H1 (cell line): Measurements from ENCODE around the gene MAN2A1. TPM values are rescaled to one million over a fixed set of nuclear protein-coding genes. Genes with fewer than 3 reads are reported as not detected.

Source experiments
- CTCF ChIA-PET: fragments of 300-600 bp; sonication (Branson Sonifier 250); formaldehyde crosslinking; loops from one replicate; lab custom pipeline; 2021; ENCODE audit not compliant: partially characterized antibody; lab: Charles Lee
- POLR2A ChIA-PET: fragments of 300-600 bp; sonication (Branson Sonifier 250); formaldehyde crosslinking; loops from one replicate; lab custom pipeline; 2021; ENCODE audit warnings: inconsistent platforms; ENCODE audit not compliant: partially characterized antibody; lab: Charles Lee
- DNase-seq, 2 experiments: peaks; one replicate each; pipeline versions ENCODE4 v3.0.0 to v3.0.0-alpha.2; 2010 to 2022; ENCODE audit warnings: low spot score in 2 of 2, low read depth in 1 of 2, mixed read lengths in 1 of 2
- FAIRE-seq: peaks from 2 replicates; lab custom pipeline; 2011; peaks lifted over from hg19 to GRCh38; lab: Jason Lieb, UNC
- H2AFZ ChIP-seq: 2 replicates; pipeline ENCODE4 v1.8.1; 2012; ENCODE audit warnings: low read length, inconsistent platforms
- H2AK5ac ChIP-seq: 2 replicates; pipeline ENCODE4 v1.6.1; 2013; ENCODE audit warnings: low read depth, low read length
- H2BK120ac ChIP-seq: replicated peaks from 2 replicates; pipeline ENCODE3; 2013; ENCODE audit warnings: low read depth, low read length, inconsistent platforms
- H2BK12ac ChIP-seq: 2 replicates; pipeline ENCODE4 v1.6.1; 2013; ENCODE audit warnings: low read depth, low read length
- H2BK15ac ChIP-seq: 2 replicates; pipeline ENCODE4 v1.6.1; 2013; ENCODE audit warnings: low read length
- H2BK20ac ChIP-seq: 2 replicates; pipeline ENCODE4 v1.6.1; 2013; ENCODE audit warnings: low read length
- H2BK5ac ChIP-seq: 2 replicates; pipeline ENCODE4 v1.6.1; 2013; ENCODE audit warnings: low read depth, low read length
- H3K14ac ChIP-seq: 2 replicates; pipeline ENCODE4 v1.6.1; 2013; ENCODE audit warnings: inconsistent platforms; ENCODE audit not compliant: insufficient read length
- H3K18ac ChIP-seq: 2 replicates; pipeline ENCODE4 v1.6.1; 2013; ENCODE audit warnings: low read length; ENCODE audit errors: extremely low read depth
- H3K23ac ChIP-seq: 2 replicates; pipeline ENCODE4 v1.6.1; 2013; ENCODE audit warnings: inconsistent platforms; ENCODE audit not compliant: insufficient read length
- H3K23me2 ChIP-seq: 2 replicates; pipeline ENCODE4 v1.6.1; 2013; ENCODE audit warnings: low read depth, low read length
- H3K27ac ChIP-seq: 2 replicates; pipeline ENCODE4 v1.6.1; 2011; ENCODE audit warnings: low read depth, low read length, inconsistent platforms
- H3K27me3 ChIP-seq, 4 experiments: replicated peaks in 1 of 4; 1 replicate in 1 of 4; 2 replicates in 3 of 4; pipeline versions ENCODE4 v1.6.1 to v1.8.1; 2011 to 2013; ENCODE audit warnings: low read length in 3 of 4, mild to moderate bottlenecking in 3 of 4, inconsistent platforms in 2 of 4, mixed read lengths in 2 of 4, moderate library complexity in 1 of 4; ENCODE audit not compliant: control insufficient read depth in 3 of 4, insufficient read depth in 3 of 4; ENCODE audit errors: extremely low read depth in 1 of 4
- H3K36me3 ChIP-seq, 4 experiments: 2 replicates each; pipeline versions ENCODE4 v1.6.1 to v1.8.1; 2011 to 2013; ENCODE audit warnings: mild to moderate bottlenecking in 4 of 4, low read length in 3 of 4, moderate library complexity in 2 of 4, control low read depth in 1 of 4, inconsistent platforms in 1 of 4; ENCODE audit not compliant: insufficient read depth in 4 of 4, control insufficient read depth in 2 of 4
- H3K4ac ChIP-seq: replicated peaks from 2 replicates; pipeline ENCODE3; 2013; ENCODE audit warnings: low read length, low read depth, mixed read lengths, inconsistent platforms; ENCODE audit not compliant: insufficient read length
- H3K4me1 ChIP-seq, 4 experiments: replicated peaks in 1 of 4; 1 replicate in 1 of 4; 2 replicates in 3 of 4; pipeline versions ENCODE4 v1.6.1 to v1.8.1; 2011 to 2013; ENCODE audit warnings: low read length in 3 of 4, inconsistent platforms in 2 of 4, mixed read lengths in 1 of 4; ENCODE audit not compliant: insufficient read depth in 4 of 4, control insufficient read depth in 3 of 4
- H3K4me2 ChIP-seq, 2 experiments: 2 replicates each; pipeline versions ENCODE4 v1.6.1 to v1.8.1; 2011 to 2013; ENCODE audit warnings: low read depth in 2 of 2, low read length in 2 of 2, control low read depth in 1 of 2, inconsistent platforms in 1 of 2, mild to moderate bottlenecking in 1 of 2; ENCODE audit not compliant: insufficient read depth in 1 of 2
- H3K4me3 ChIP-seq, 4 experiments: fragments of 200-600, 300-600 bp in 1 of 4; sonication (generic), shearing (Covaris generic), sonication (Bioruptor Twin) in 1 of 4; 2 replicates each; pipeline versions ENCODE4 v1.5.1 to v1.8.1; 2011 to 2016; ENCODE audit warnings: low read length in 4 of 4, low read depth in 3 of 4, control low read depth in 2 of 4, inconsistent platforms in 2 of 4, mild to moderate bottlenecking in 2 of 4, mixed read lengths in 1 of 4, moderate library complexity in 1 of 4; ENCODE audit not compliant: insufficient read depth in 2 of 4; ENCODE audit errors: extremely low read depth in 1 of 4
- H3K56ac ChIP-seq: replicated peaks from 2 replicates; pipeline ENCODE3; 2013; ENCODE audit warnings: low read depth, mild to moderate bottlenecking, mixed read lengths, low read length, inconsistent platforms; ENCODE audit not compliant: insufficient read length
- H3K79me1 ChIP-seq: 2 replicates; pipeline ENCODE4 v1.6.1; 2013; ENCODE audit warnings: low read depth, low read length, control low read depth
- H3K79me2 ChIP-seq, 2 experiments: 2 replicates each; pipeline versions ENCODE4 v1.6.1 to v1.8.1; 2012 to 2013; ENCODE audit warnings: low read length in 2 of 2, mild to moderate bottlenecking in 2 of 2, inconsistent platforms in 1 of 2; ENCODE audit not compliant: insufficient read depth in 2 of 2, control insufficient read depth in 1 of 2
- H3K9ac ChIP-seq, 4 experiments: replicated peaks in 1 of 4; 1 replicate in 1 of 4; 2 replicates in 3 of 4; pipeline versions ENCODE4 v1.6.1 to v1.8.1; 2011 to 2013; ENCODE audit warnings: low read depth in 3 of 4, low read length in 3 of 4, control low read depth in 2 of 4, mild to moderate bottlenecking in 2 of 4, moderate library complexity in 2 of 4, inconsistent platforms in 1 of 4; ENCODE audit errors: extremely low read depth in 1 of 4
- H3K9me3 ChIP-seq, 2 experiments: 2 replicates each; pipeline versions ENCODE4 v1.6.1 to v1.8.1; 2012 to 2013; ENCODE audit warnings: mild to moderate bottlenecking in 2 of 2, moderate library complexity in 2 of 2, control low read depth in 1 of 2, inconsistent platforms in 1 of 2, low read depth in 1 of 2, low read length in 1 of 2, mixed read lengths in 1 of 2; ENCODE audit not compliant: insufficient read depth in 2 of 2
- H4K20me1 ChIP-seq, 2 experiments: replicated peaks in 1 of 2; 2 replicates each; pipeline versions ENCODE3 to v1.8.1; 2011 to 2013; ENCODE audit warnings: inconsistent platforms in 2 of 2, low read length in 2 of 2, mild to moderate bottlenecking in 1 of 2; ENCODE audit not compliant: insufficient read depth in 2 of 2, control insufficient read depth in 1 of 2
- H4K5ac ChIP-seq: 2 replicates; pipeline ENCODE4 v1.6.1; 2013; ENCODE audit warnings: low read length, low read depth, mixed read lengths, inconsistent platforms; ENCODE audit not compliant: insufficient read length
- H4K8ac ChIP-seq: 2 replicates; pipeline ENCODE4 v1.8.0; 2013; ENCODE audit warnings: mild to moderate bottlenecking, moderate library complexity, low read length, inconsistent platforms; ENCODE audit not compliant: insufficient read depth; ENCODE audit errors: extremely low read depth
- H4K91ac ChIP-seq: replicated peaks from 2 replicates; pipeline ENCODE3; 2013; ENCODE audit warnings: low read length, mixed read lengths, inconsistent platforms; ENCODE audit not compliant: insufficient read length
- WGBS, 2 experiments: shearing (Covaris generic) in 1 of 2; methylation state at CpG; one replicate each; pipeline versions ENCODE4 v1.1.6 to v1.1.7; 2013 to 2015; ENCODE audit warnings: low lambda C conversion rate in 2 of 2, mixed read lengths in 2 of 2, inconsistent platforms in 1 of 2, low coverage in 1 of 2, missing lambda C conversion rate in 1 of 2; ENCODE audit not compliant: insufficient replicate concordance in 2 of 2, insufficient coverage in 1 of 2, insufficient read length in 1 of 2; ENCODE audit errors: extremely low coverage in 1 of 2, missing lambda C conversion rate in 1 of 2; 5-methylcytosine and 5-hydroxymethylcytosine counted together
- polyA plus RNA-seq, 7 experiments: library from polyadenylated mRNA; depleted of rRNA in 3 of 7; stranded (reverse) in 5 of 7; unstranded in 2 of 7; fragments of >200 nt in 5 of 7; fragments of 200-250 nt in 2 of 7; gene quantifications; 1 replicate in 5 of 7; 2 replicates in 1 of 7; 4 replicates in 1 of 7; pipeline versions ENCODE4 v1.2.1 to v1.2.3, GENCODE V29; 2011 to 2013; ENCODE audit warnings: missing spikeins in 2 of 7, mixed read lengths in 2 of 7
- total RNA-seq: library from RNA; stranded (reverse); fragmentation: NEBNext Ultra II Directional; extraction: Animal tissue kit (Norgen Biotek cat#: 25700); gene quantifications from 2 replicates; pipeline ENCODE4 v1.2.1, GENCODE V29; 2021
- TF ChIP-seq, protein P1 (sequence below): fragments of 300-600 bp; sonication (generic); IDR thresholded peaks from 2 replicates; pipeline ENCODE4 v1.7.1; 2012; ENCODE audit warnings: low read length, moderate library complexity, mild to moderate bottlenecking, inconsistent platforms; ENCODE audit not compliant: insufficient replicate concordance

MAN2A1 gene
- total and polyA plus RNA-seq, 2 of the 8 experiments (the other 6 are each of a cell fraction or from before 2014, with no cell fraction given): 29.1 to 102 TPM

- FAIRE-seq: no peak
- TF ChIP-seq, protein P1, sequence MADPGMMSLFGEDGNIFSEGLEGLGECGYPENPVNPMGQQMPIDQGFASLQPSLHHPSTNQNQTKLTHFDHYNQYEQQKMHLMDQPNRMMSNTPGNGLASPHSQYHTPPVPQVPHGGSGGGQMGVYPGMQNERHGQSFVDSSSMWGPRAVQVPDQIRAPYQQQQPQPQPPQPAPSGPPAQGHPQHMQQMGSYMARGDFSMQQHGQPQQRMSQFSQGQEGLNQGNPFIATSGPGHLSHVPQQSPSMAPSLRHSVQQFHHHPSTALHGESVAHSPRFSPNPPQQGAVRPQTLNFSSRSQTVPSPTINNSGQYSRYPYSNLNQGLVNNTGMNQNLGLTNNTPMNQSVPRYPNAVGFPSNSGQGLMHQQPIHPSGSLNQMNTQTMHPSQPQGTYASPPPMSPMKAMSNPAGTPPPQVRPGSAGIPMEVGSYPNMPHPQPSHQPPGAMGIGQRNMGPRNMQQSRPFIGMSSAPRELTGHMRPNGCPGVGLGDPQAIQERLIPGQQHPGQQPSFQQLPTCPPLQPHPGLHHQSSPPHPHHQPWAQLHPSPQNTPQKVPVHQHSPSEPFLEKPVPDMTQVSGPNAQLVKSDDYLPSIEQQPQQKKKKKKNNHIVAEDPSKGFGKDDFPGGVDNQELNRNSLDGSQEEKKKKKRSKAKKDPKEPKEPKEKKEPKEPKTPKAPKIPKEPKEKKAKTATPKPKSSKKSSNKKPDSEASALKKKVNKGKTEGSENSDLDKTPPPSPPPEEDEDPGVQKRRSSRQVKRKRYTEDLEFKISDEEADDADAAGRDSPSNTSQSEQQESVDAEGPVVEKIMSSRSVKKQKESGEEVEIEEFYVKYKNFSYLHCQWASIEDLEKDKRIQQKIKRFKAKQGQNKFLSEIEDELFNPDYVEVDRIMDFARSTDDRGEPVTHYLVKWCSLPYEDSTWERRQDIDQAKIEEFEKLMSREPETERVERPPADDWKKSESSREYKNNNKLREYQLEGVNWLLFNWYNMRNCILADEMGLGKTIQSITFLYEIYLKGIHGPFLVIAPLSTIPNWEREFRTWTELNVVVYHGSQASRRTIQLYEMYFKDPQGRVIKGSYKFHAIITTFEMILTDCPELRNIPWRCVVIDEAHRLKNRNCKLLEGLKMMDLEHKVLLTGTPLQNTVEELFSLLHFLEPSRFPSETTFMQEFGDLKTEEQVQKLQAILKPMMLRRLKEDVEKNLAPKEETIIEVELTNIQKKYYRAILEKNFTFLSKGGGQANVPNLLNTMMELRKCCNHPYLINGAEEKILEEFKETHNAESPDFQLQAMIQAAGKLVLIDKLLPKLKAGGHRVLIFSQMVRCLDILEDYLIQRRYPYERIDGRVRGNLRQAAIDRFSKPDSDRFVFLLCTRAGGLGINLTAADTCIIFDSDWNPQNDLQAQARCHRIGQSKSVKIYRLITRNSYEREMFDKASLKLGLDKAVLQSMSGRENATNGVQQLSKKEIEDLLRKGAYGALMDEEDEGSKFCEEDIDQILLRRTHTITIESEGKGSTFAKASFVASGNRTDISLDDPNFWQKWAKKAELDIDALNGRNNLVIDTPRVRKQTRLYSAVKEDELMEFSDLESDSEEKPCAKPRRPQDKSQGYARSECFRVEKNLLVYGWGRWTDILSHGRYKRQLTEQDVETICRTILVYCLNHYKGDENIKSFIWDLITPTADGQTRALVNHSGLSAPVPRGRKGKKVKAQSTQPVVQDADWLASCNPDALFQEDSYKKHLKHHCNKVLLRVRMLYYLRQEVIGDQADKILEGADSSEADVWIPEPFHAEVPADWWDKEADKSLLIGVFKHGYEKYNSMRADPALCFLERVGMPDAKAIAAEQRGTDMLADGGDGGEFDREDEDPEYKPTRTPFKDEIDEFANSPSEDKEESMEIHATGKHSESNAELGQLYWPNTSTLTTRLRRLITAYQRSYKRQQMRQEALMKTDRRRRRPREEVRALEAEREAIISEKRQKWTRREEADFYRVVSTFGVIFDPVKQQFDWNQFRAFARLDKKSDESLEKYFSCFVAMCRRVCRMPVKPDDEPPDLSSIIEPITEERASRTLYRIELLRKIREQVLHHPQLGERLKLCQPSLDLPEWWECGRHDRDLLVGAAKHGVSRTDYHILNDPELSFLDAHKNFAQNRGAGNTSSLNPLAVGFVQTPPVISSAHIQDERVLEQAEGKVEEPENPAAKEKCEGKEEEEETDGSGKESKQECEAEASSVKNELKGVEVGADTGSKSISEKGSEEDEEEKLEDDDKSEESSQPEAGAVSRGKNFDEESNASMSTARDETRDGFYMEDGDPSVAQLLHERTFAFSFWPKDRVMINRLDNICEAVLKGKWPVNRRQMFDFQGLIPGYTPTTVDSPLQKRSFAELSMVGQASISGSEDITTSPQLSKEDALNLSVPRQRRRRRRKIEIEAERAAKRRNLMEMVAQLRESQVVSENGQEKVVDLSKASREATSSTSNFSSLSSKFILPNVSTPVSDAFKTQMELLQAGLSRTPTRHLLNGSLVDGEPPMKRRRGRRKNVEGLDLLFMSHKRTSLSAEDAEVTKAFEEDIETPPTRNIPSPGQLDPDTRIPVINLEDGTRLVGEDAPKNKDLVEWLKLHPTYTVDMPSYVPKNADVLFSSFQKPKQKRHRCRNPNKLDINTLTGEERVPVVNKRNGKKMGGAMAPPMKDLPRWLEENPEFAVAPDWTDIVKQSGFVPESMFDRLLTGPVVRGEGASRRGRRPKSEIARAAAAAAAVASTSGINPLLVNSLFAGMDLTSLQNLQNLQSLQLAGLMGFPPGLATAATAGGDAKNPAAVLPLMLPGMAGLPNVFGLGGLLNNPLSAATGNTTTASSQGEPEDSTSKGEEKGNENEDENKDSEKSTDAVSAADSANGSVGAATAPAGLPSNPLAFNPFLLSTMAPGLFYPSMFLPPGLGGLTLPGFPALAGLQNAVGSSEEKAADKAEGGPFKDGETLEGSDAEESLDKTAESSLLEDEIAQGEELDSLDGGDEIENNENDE: no peak
These were observed 33.9 kb upstream of the MAN2A1 start for GRCh38 chr5:109655841-109656240.

More at GRCh38 chr5:109655841-109656240, 33.9 kb upstream of the MAN2A1 start:
- Histone ChIP-seq H2BK120ac (no peak overlapping the region), H4K8ac (no peak overlapping the region), H3K14ac (no peak overlapping the region), H2AFZ (no peak overlapping the region), H3K36me3 (no peaks in the 10 kb centered on the region), H4K5ac (no peak overlapping the region), H3K79me1 (no peaks in the 10 kb centered on the region), H3K4me1 (no peaks in the 10 kb centered on the region), H2BK12ac (no peak overlapping the region), H4K20me1 (no peaks in the 10 kb centered on the region), H2BK5ac (no peak overlapping the region), H3K27me3 (no peaks in the 10 kb centered on the region), H3K27ac (no peak overlapping the region), H3K79me2 (no peaks in the 10 kb centered on the region), H3K18ac (no peak overlapping the region), H3K23me2 (no peaks in the 10 kb centered on the region), H3K4me2 (no peak overlapping the region), H3K23ac (no peak overlapping the region), H4K91ac (no peak overlapping the region), H2BK20ac (no peak overlapping the region), H3K9me3 (no peaks in the 10 kb centered on the region), H3K4ac (no peak overlapping the region), H2AK5ac (no peak overlapping the region), H3K4me3 (no peak overlapping the region), H3K56ac (no peak overlapping the region), H2BK15ac (no peak overlapping the region), H3K9ac (no peak overlapping the region)
- DNase-seq: no peak
- ChIA-PET CTCF (no interaction called here), POLR2A (no interaction called here)
- WGBS, 2 experiments: 95% methylated on average over 2 of the region's 2 CpGs; no CpG with 5 or more reads in 1 of the 2 experiments
